HCT116 (cell line): ENCODE results near the gene NCF4. TPM values are rescaled to one million over a fixed set of nuclear protein-coding genes. Genes with fewer than 3 reads are reported as not detected.

Experiments
- ATAC-seq: fragments of 200-7000 bp; cut with Tn5 transposase; 2 replicates; pipeline ENCODE4 v1.9.1; 2020; ENCODE audit warnings: mild to moderate bottlenecking, moderate library complexity
- BruUV-seq: library from RNA; stranded (reverse); fragments of 400-500 nt; replicated peaks from 2 replicates; lab custom pipeline; 2021; lab: Mats Ljungman, UMichigan
- CTCF ChIA-PET: fragments of 300-600 bp; sonication (Branson Sonifier 250); formaldehyde crosslinking; loops from one replicate; lab custom pipeline; 2021; ENCODE audit warnings: antibody characterized with exemption; lab: Charles Lee
- POLR2A ChIA-PET: fragments of 300-600, 350-600 bp; sonication (Branson Sonifier 250); formaldehyde crosslinking; loops from one replicate; lab custom pipeline; 2021; ENCODE audit warnings: antibody characterized with exemption; lab: Charles Lee
- RAD21 ChIA-PET, 2 experiments: fragments of 300-600 bp; sonication (Branson Sonifier 250); formaldehyde crosslinking; loops; one replicate each; lab custom pipeline; 2023; ENCODE audit warnings: low total read pairs in 2 of 2; ENCODE audit not compliant: uncharacterized antibody in 2 of 2, unreplicated experiment in 2 of 2, low non-redundant PET in 1 of 2; lab: Charles Lee
- DNase-seq: peaks from one replicate; pipeline ENCODE4 v3.0.0-alpha.2; 2010; ENCODE audit warnings: low read depth, low spot score
- H2AFZ ChIP-seq: fragments of 200-600 bp; shearing (Covaris generic), sonication (generic); 2 replicates; pipeline ENCODE4 v1.6.1; 2017; ENCODE audit warnings: low read depth, mixed run types, mixed read lengths, antibody characterized with exemption, low read length; ENCODE audit not compliant: poor library complexity, severe bottlenecking
- H3K27ac ChIP-seq: 2 replicates; pipeline ENCODE4 v1.5.1; 2012; ENCODE audit warnings: low read depth, low read length
- H3K27me3 ChIP-seq: fragments of 200-600 bp; sonication (generic); 2 replicates; pipeline ENCODE4 v1.6.1; 2016; ENCODE audit warnings: mixed run types, low read length, mixed read lengths; ENCODE audit not compliant: insufficient read depth
- H3K36me3 ChIP-seq, 2 experiments: fragments of 200-500 bp in 1 of 2; fragments of 200-600 bp in 1 of 2; sonication (Bioruptor generic) in 1 of 2; sonication (generic) in 1 of 2; 2 replicates each; pipeline versions ENCODE4 v1.5.1 to v1.6.1; 2014 to 2016; ENCODE audit warnings: low read length in 2 of 2, inconsistent platforms in 1 of 2, mixed read lengths in 1 of 2, mixed run types in 1 of 2; ENCODE audit not compliant: insufficient read depth in 2 of 2, control insufficient read depth in 1 of 2
- H3K4me1 ChIP-seq, 2 experiments: fragments of 200-600 bp in 1 of 2; sonication (generic) in 1 of 2; 2 replicates each; pipeline versions ENCODE4 v1.5.1 to v1.6.1; 2012 to 2017; ENCODE audit warnings: low read length in 2 of 2, inconsistent platforms in 1 of 2, mild to moderate bottlenecking in 1 of 2, mixed read lengths in 1 of 2, mixed run types in 1 of 2, moderate library complexity in 1 of 2; ENCODE audit not compliant: insufficient read depth in 2 of 2, control insufficient read depth in 1 of 2
- H3K4me2 ChIP-seq: fragments of 200-600 bp; sonication (generic); 2 replicates; pipeline ENCODE4 v1.6.1; 2017; ENCODE audit warnings: mixed run types, low read length, mixed read lengths
- H3K4me3 ChIP-seq, 2 experiments: fragments of 200-600 bp in 1 of 2; sonication (generic) in 1 of 2; replicated peaks in 1 of 2; 2 replicates each; pipeline ENCODE4 v1.5.1; 2011 to 2016; ENCODE audit warnings: low read length in 2 of 2, control low read depth in 1 of 2, low read depth in 1 of 2, mild to moderate bottlenecking in 1 of 2, mixed read lengths in 1 of 2, mixed run types in 1 of 2
- H3K79me2 ChIP-seq: fragments of 200-600 bp; sonication (generic); 2 replicates; pipeline ENCODE4 v1.6.1; 2017; ENCODE audit warnings: mild to moderate bottlenecking, mixed run types, low read length, moderate library complexity, mixed read lengths; ENCODE audit not compliant: insufficient read depth
- H3K9ac ChIP-seq: fragments of 200-600 bp; sonication (generic); 2 replicates; pipeline ENCODE4 v1.6.1; 2016; ENCODE audit warnings: low read length, mixed read lengths
- H3K9me2 ChIP-seq: fragments of 200-600 bp; sonication (generic), shearing (Covaris generic); 2 replicates; pipeline ENCODE4 v1.6.1; 2017; ENCODE audit warnings: mixed run types, mild to moderate bottlenecking, moderate library complexity; ENCODE audit not compliant: insufficient read depth
- H3K9me3 ChIP-seq, 2 experiments: fragments of 200-500 bp in 1 of 2; fragments of 200-600 bp in 1 of 2; sonication (Bioruptor generic) in 1 of 2; sonication (generic) in 1 of 2; 2 replicates each; pipeline ENCODE4 v1.6.1; 2014 to 2017; ENCODE audit warnings: low read length in 2 of 2, mixed read lengths in 2 of 2, inconsistent platforms in 1 of 2, low read depth in 1 of 2, mild to moderate bottlenecking in 1 of 2, mixed run types in 1 of 2, moderate library complexity in 1 of 2; ENCODE audit not compliant: control insufficient read depth in 1 of 2, insufficient read depth in 1 of 2
- H4K20me1 ChIP-seq: fragments of 200-600 bp; sonication (generic), shearing (Covaris generic); 2 replicates; pipeline ENCODE4 v1.6.1; 2017; ENCODE audit warnings: mixed run types, mild to moderate bottlenecking, moderate library complexity; ENCODE audit not compliant: insufficient read depth
- CEBPB ChIP-seq: IDR thresholded peaks from 2 replicates; pipeline ENCODE4 v1.6.1; 2012; ENCODE audit warnings: low read depth
- POLR2AphosphoS5 ChIP-seq: IDR thresholded peaks from 2 replicates; pipeline ENCODE4 v1.6.1; 2011; ENCODE audit warnings: mild to moderate bottlenecking, low read depth, low read length, moderate library complexity
- intact Hi-C: fragments of 100-400 bp; cut with micrococcal nuclease; formaldehyde crosslinking; loops from 2 replicates; pipeline ENCODE4 v1.10.0; 2022
- total RNA-seq: library from RNA; stranded (reverse); gene quantifications from one replicate; pipeline ENCODE4 v1.2.1, GENCODE V29; 2021; ENCODE audit not compliant: unreplicated experiment
- TF ChIP-seq, protein P1 (sequence below): IDR thresholded peaks from 2 replicates; pipeline ENCODE4 v1.6.1; 2012; ENCODE audit warnings: low read depth

The NCF4 gene
- total RNA-seq, 1 experiment from 2014 or later, result 0.37 TPM

- TF ChIP-seq, protein P1, sequence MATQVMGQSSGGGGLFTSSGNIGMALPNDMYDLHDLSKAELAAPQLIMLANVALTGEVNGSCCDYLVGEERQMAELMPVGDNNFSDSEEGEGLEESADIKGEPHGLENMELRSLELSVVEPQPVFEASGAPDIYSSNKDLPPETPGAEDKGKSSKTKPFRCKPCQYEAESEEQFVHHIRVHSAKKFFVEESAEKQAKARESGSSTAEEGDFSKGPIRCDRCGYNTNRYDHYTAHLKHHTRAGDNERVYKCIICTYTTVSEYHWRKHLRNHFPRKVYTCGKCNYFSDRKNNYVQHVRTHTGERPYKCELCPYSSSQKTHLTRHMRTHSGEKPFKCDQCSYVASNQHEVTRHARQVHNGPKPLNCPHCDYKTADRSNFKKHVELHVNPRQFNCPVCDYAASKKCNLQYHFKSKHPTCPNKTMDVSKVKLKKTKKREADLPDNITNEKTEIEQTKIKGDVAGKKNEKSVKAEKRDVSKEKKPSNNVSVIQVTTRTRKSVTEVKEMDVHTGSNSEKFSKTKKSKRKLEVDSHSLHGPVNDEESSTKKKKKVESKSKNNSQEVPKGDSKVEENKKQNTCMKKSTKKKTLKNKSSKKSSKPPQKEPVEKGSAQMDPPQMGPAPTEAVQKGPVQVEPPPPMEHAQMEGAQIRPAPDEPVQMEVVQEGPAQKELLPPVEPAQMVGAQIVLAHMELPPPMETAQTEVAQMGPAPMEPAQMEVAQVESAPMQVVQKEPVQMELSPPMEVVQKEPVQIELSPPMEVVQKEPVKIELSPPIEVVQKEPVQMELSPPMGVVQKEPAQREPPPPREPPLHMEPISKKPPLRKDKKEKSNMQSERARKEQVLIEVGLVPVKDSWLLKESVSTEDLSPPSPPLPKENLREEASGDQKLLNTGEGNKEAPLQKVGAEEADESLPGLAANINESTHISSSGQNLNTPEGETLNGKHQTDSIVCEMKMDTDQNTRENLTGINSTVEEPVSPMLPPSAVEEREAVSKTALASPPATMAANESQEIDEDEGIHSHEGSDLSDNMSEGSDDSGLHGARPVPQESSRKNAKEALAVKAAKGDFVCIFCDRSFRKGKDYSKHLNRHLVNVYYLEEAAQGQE, result no peak
Measured at GRCh38 chr22:36860438-36860820, 377 bp upstream of the NCF4 start (continued).

DNA sequence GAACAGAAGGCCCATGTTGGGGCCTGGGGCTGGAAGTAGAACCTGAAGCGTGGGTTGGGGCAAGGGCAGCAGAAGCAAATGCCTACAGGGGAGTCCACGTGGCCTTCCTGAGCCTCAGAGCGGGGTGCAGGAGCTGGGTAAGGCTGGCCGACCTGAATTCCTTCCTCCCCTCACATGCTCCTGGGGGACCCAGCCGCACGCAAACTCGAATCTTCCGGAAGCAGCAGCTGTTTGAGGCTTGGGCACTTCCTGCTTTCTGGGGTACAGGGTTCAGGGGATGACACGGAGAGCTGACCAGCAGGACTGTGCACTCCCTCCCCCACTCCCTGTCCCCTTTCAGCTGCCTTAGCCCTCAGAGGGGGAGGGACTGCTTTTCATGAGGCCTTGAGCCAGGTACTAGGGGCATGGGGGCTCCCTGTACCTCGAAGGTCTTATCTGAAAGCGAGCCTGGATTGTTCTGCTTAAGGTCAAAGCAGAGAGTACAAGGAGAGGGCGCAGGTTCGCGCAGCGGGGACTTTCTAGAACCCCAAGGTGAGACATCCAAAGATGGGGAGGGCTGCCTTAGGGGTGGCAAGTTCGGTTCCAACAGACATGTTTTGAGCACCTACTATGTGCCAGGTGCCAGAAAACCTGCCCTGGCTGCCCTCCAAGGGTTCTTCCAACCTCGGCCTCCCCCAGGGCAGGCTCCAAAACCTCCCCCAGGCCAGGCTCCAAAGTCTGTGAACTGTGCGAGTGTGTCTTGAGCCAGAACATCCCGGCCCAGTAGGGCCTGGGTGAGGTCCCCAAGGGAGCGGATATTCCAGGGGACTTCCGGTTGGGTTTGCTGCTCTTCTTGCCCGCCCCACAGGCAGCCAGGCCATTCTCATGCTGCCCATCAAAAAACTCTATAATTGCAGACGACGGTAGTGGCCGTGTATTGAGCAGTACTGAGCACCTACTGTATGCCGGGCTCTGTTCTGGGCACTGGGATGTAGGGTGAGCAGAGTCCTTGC, 1.7 kb downstream of the NCF4 start:
- Histone ChIP-seq H2AFZ (no peak overlapping the region), H3K4me2 (no peak overlapping the region), H3K27me3 (peaks cover 10% of the 10 kb centered on the region; the same call in 1 of the 2 replicates), H3K36me3 (no peaks in the 10 kb centered on the region), H3K27ac (no peak overlapping the region), H3K4me3 (no peak overlapping the region), H3K79me2 (no peaks in the 10 kb centered on the region), H3K9ac (no peak overlapping the region), H3K4me1 (peaks cover 0 to 4% of the 10 kb centered on the region in 2 experiments; a peak in 1 of 4 replicates), H4K20me1 (no peaks in the 10 kb centered on the region), H3K9me3 (no peaks in the 10 kb centered on the region), H3K9me2 (no peaks in the 10 kb centered on the region)
- TF ChIP-seq, protein P1, result no peak
- no peak for TF ChIP-seq POLR2AphosphoS5
- TF ChIP-seq CEBPB, result no peak
- ChIA-PET CTCF (no interaction called here), POLR2A (no interaction called here), RAD21 (no interaction called here)
- DNase-seq (no peak), ATAC-seq (no peak)
- BruUV-seq, result no TSS peak
- intact Hi-C loops, result no loop called here
